SK-N-SH treated with all-trans-retinoic acid at 6 μM for 48 hours (cell line): ENCODE measurements around the gene PRODH2.
A peak's percentile ranks its signal among the peaks of the same experiment; 100 is the strongest.

Experiments
- ATAC-seq: fragments of 200-7000 bp; cut with Tn5 transposase; 3 replicates; pipeline ENCODE4 v1.9.1; 2020; ENCODE audit warnings: mild to moderate bottlenecking, moderate library complexity
- CSDC2 ChIP-seq: fragments of 250-450 bp; sonication (Bioruptor Pico); IDR thresholded peaks from 2 replicates; pipeline ENCODE4 v1.5.0; 2020; ENCODE audit warnings: mild to moderate bottlenecking, moderate library complexity
- GLIS3 ChIP-seq: fragments of 250-450 bp; sonication (Bioruptor Pico); IDR thresholded peaks from 2 replicates; pipeline ENCODE4 v1.5.0; 2020; ENCODE audit warnings: mild to moderate bottlenecking, moderate library complexity
- OSR1 ChIP-seq: fragments of 250-450 bp; sonication (Bioruptor Pico); IDR thresholded peaks from 2 replicates; pipeline ENCODE4 v1.8.0; 2022; ENCODE audit warnings: moderate library complexity, mild to moderate bottlenecking, inconsistent platforms
- TCF4 ChIP-seq: fragments of 250-450 bp; sonication (Bioruptor Pico); IDR thresholded peaks from 2 replicates; pipeline ENCODE4 v1.8.0; 2021; ENCODE audit warnings: mild to moderate bottlenecking, moderate library complexity, borderline replicate concordance
- ZC3H10 ChIP-seq: fragments of 250-450 bp; sonication (Bioruptor Pico); IDR thresholded peaks from 2 replicates; pipeline ENCODE4 v1.5.1; 2021; ENCODE audit warnings: mild to moderate bottlenecking, moderate library complexity
- ZNF565 ChIP-seq: fragments of 450-650 bp; formaldehyde crosslinking; conservative IDR thresholded peaks from 2 replicates; pipeline ENCODE4 v1.5.0; 2020; ENCODE audit warnings: low read depth, mild to moderate bottlenecking, moderate library complexity
- ZNF70 ChIP-seq: fragments of 450-650 bp; formaldehyde crosslinking; IDR thresholded peaks from 2 replicates; pipeline ENCODE4 v1.5.0; 2020; ENCODE audit warnings: mild to moderate bottlenecking, moderate library complexity
- TF ChIP-seq, protein P1 (sequence below): fragments of 250-450 bp; sonication (Bioruptor Pico); IDR thresholded peaks from 2 replicates; pipeline ENCODE4 v1.5.1; 2020; ENCODE audit warnings: low read depth, mild to moderate bottlenecking, moderate library complexity
- TF ChIP-seq, protein P2 (sequence below): fragments of 250-450 bp; sonication (Bioruptor Pico); IDR thresholded peaks from 2 replicates; pipeline ENCODE4 v1.5.0; 2020; ENCODE audit warnings: mild to moderate bottlenecking, moderate library complexity
- TF ChIP-seq, protein P3 (sequence below): fragments of 250-450 bp; sonication (Bioruptor Pico); IDR thresholded peaks from 2 replicates; pipeline ENCODE4 v1.8.0; 2020; ENCODE audit warnings: mild to moderate bottlenecking, moderate library complexity, borderline replicate concordance

PRODH2 gene

DNA sequence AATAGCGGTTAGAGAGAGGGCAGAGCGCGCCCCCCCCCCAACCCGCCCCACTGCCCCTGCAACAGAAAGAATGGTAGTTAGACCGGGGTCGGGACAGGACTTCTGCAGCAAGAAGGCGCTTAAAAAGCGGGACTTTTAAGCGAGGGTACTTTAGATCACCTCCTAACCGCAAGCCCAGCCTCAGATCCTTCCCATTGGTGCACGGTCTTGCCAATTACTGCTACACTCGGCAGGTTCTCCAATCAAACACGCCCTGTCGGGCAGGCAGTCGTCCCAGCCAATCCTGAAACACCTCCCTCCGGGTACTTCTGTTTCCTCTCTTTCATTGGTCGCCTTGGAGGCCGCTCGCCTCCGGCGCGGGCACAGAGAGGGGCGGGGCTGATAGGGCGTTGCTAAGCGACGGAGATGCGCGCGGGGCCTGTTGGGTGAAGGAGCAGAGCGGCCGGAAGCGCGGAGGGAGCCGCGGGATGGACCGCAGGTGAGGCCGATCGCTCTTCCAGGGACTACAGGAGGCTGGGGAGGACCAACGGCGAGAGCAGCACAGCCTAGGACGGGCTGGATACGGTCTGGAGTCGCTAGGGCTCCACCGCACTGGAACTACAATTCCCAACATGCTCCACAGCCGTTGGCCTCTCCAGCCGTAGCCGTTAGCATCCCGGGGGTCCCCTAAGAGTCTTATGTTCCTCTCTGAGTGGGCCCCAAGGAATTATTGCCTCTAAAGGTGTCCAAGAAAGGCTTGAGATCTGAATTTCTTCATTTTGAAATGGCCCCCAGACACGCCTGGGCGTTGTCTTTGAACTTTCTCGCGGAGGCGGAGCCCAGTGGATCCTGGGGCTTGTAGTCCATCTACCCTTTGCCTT is 54.7 kb downstream of the PRODH2 start, which contains the start of gene PROSER3:
TSS of gene PROSER3 (plus strand) at position 428 of the 860 bp plus-strand sequence. CDS start at position 468, 40 bp downstream.
- peak; percentile 96 for ATAC-seq
- TF ChIP-seq, protein P1, sequence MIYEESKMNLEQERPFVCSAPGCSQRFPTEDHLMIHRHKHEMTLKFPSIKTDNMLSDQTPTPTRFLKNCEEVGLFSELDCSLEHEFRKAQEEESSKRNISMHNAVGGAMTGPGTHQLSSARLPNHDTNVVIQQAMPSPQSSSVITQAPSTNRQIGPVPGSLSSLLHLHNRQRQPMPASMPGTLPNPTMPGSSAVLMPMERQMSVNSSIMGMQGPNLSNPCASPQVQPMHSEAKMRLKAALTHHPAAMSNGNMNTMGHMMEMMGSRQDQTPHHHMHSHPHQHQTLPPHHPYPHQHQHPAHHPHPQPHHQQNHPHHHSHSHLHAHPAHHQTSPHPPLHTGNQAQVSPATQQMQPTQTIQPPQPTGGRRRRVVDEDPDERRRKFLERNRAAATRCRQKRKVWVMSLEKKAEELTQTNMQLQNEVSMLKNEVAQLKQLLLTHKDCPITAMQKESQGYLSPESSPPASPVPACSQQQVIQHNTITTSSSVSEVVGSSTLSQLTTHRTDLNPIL = no peak
- TF ChIP-seq, protein P2, sequence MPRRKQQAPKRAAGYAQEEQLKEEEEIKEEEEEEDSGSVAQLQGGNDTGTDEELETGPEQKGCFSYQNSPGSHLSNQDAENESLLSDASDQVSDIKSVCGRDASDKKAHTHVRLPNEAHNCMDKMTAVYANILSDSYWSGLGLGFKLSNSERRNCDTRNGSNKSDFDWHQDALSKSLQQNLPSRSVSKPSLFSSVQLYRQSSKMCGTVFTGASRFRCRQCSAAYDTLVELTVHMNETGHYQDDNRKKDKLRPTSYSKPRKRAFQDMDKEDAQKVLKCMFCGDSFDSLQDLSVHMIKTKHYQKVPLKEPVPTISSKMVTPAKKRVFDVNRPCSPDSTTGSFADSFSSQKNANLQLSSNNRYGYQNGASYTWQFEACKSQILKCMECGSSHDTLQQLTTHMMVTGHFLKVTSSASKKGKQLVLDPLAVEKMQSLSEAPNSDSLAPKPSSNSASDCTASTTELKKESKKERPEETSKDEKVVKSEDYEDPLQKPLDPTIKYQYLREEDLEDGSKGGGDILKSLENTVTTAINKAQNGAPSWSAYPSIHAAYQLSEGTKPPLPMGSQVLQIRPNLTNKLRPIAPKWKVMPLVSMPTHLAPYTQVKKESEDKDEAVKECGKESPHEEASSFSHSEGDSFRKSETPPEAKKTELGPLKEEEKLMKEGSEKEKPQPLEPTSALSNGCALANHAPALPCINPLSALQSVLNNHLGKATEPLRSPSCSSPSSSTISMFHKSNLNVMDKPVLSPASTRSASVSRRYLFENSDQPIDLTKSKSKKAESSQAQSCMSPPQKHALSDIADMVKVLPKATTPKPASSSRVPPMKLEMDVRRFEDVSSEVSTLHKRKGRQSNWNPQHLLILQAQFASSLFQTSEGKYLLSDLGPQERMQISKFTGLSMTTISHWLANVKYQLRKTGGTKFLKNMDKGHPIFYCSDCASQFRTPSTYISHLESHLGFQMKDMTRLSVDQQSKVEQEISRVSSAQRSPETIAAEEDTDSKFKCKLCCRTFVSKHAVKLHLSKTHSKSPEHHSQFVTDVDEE = 0 out of 2 replicates have a peak, but pooled peaks have one; percentile 49
- TF ChIP-seq, all 23 proteins: peak for 1

DNA sequence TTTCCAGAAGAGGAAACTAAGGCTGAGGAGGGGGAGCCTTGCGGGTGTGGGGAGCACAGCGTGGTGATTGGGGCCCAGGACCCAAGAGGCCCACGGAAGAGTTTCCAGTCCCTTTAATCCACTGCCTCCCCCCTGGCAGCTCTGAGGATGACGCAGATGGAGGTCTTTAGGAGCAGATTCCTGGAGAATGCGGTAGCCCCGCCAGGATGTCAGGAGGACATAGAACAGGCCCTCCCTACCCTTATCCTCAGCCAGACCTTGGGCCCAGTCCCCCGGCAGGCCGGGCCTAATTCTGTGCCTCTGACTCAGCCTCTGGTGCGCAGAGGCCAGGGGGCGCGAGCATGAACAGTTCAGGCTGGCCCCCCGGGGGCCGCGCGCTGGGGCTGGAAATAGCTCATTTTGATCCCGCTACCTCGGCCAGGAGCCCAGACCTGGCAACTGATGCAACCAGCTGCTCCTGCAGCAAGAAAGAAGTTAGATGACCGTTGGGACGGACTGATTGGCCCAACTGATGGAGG is 55.4 kb downstream of the PRODH2 start:
- ATAC-seq = peak; percentile 74
- TF ChIP-seq TCF4 (CRISPR knock-in tag) (peak; percentile 38; the same call in 1 of the 2 replicates), ZC3H10 (no peak), ZNF565 (CRISPR knock-in tag) (no peak), OSR1 (CRISPR knock-in tag) (no peak), CSDC2 (CRISPR knock-in tag) (peak; percentile 39; the same call in 1 of the 2 replicates)
- TF ChIP-seq, protein P3, sequence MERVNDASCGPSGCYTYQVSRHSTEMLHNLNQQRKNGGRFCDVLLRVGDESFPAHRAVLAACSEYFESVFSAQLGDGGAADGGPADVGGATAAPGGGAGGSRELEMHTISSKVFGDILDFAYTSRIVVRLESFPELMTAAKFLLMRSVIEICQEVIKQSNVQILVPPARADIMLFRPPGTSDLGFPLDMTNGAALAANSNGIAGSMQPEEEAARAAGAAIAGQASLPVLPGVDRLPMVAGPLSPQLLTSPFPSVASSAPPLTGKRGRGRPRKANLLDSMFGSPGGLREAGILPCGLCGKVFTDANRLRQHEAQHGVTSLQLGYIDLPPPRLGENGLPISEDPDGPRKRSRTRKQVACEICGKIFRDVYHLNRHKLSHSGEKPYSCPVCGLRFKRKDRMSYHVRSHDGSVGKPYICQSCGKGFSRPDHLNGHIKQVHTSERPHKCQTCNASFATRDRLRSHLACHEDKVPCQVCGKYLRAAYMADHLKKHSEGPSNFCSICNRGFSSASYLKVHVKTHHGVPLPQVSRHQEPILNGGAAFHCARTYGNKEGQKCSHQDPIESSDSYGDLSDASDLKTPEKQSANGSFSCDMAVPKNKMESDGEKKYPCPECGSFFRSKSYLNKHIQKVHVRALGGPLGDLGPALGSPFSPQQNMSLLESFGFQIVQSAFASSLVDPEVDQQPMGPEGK = peak; percentile 92; the same call in 1 of the 2 replicates
- TF ChIP-seq, protein P1 = peak; percentile 56; the same call in 1 of the 2 replicates
- TF ChIP-seq, protein P2 = no peak
- TF ChIP-seq, all 23 proteins: peak for 4

DNA sequence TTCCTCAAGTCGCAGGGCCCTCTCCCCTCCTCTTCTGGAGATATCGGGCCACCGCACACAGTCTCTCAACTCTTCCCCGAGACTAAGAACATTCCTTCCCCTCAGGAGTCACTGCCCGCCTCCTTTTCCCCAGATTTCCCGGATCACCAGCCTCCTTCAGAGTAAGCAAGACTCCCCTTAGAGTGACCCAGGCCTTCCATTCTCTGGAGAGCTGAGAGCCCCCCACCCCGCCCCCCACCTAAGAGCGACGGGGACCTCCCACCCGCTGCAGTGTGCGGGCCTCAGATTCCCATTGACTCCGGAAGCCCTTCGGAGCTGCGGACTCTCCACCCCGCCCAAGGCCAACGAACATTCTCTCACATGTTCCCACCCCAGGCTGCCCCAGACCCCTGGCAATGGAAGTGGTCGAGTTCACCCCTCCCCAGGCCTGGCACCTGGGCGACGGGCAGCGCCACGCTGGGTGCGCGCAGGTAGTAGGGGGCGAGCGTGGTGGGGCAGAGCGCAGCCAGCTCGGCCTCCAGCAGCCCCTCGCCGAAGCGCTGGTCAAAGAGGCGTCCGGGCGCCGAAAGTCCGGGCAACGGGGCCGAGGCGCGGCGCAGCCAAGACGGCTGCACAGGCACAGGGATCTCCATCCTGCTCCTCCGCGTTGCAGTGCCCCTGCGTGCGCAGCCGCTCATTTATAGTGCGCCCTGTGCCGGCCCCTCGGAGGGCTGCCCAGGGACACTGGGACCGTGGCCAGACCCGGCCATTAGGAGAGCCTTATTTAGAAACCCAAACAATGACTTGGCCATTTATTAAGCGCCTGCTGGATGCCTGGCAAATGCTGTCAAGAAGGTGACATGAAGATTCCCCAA is 56.0 kb downstream of the PRODH2 start, which contains the start of gene HSPB6:
TSS of gene HSPB6 (minus strand) at position 653 of the 854 bp plus-strand sequence. CDS start at position 632, 21 bp downstream.
- no peak for ATAC-seq
- TF ChIP-seq ZNF70 (no peak), GLIS3 (CRISPR knock-in tag) (no peak), TCF4 (CRISPR knock-in tag) (no peak), ZNF565 (CRISPR knock-in tag) (no peak)
- TF ChIP-seq, protein P1 = no peak
